ENCODE data around the gene EMC9.
A peak's percentile ranks its signal among the peaks of the same experiment; 100 is the strongest.

EMC9 gene

DNA sequence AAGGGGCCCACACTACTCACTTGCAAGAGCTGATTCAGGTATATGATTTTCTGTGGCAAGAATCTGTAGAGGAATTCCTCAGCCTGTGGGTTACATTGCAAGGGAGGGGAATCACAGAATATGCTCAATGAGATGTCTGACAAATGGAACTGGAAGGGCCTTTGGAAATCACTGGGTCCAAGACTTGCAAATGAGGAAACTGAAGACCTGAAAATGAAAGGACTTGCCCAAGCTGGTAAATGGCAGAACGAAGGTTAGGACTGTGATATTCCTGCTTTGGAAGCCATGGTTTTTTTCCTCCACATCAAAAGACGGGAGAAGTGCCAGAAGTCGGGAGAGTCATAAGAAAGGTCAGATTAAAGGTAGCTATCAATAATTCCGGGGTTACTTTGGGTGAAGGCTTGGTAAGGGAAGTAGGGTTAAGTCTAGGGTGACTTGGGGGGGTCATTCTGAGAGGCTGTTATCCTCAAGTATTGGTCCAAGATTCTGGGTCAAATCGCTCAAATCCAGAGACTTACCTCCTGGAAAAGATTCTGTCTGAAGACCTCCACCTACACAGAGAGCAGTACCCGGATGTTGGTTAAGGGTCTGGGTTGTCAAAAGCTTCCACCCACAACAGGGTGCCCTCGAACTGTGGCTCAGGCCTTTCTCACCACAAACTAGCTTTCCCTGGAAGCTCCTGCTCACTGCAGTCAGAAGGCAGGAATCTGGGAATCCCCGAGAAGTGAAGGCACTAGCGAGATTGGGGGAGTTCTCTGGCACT lies 4.5 kb upstream of the EMC9 start:
- DNase-seq (ENCODE audit: insufficient read length) (no peak), FAIRE-seq (no peak)
- TF ChIP-seq TAF1 (IDR thresholded peaks at IDR 0.05; ENCODE audit: borderline replicate concordance, low read depth, low read length), result no peak
- no peak for TF ChIP-seq POLR2AphosphoS5 (IDR thresholded peaks at IDR 0.05; ENCODE audit: low read depth, low read length)
- TF ChIP-seq POLR2A (IDR thresholded peaks at IDR 0.05; ENCODE audit: low read depth, low read length), result no peak

DNA sequence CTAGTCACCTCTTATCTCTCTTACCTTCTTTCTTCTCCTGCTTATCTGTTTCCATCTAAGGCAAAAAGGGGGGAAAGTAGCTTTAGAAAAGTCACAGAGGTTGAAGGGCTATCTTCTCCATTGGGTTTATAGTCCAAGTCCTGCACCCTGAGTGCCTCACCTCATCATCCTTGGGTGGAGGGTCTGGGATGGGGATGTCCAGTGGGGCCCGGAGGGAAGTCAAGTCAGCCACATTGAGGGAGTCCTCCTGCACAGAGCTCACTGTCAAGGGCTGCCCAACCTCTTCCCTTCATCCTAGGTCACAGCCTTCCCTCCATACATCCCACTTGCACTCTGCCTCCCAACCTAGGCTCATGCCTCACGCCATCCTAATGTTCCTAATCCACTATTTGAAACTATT lies 3.8 kb upstream of the EMC9 start:
- TF ChIP-seq POLR2A (IDR thresholded peaks at IDR 0.05; ENCODE audit: low read depth, low read length) (no peak), TAF1 (IDR thresholded peaks at IDR 0.05; ENCODE audit: borderline replicate concordance, low read depth, low read length) (no peak), POLR2AphosphoS5 (IDR thresholded peaks at IDR 0.05; ENCODE audit: low read depth, low read length) (no peak)
- no peak for DNase-seq (ENCODE audit: insufficient read length)
- no peak for FAIRE-seq

DNA sequence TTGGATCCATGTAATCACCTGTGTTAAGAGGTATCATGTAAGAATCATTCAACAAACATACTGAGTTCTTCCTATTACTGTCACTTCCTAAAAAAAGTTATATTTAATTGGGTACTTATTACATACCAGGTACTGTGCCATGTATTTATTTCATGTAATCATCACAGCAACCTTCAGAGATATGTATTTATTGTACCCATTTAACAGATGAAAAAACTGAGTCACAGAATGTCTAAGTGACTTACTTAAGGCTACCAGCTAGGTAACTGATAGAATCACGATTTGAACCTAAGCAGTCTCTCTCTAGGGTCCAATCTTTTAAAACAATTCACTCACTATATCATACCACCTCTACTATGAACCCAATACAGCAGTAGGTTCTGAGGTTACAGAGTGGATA lies 3.1 kb upstream of the EMC9 start:
- FAIRE-seq (no peak), DNase-seq (ENCODE audit: insufficient read length) (no peak)
- TF ChIP-seq TAF1 (IDR thresholded peaks at IDR 0.05; ENCODE audit: borderline replicate concordance, low read depth, low read length), result no peak
- no peak for TF ChIP-seq POLR2AphosphoS5 (IDR thresholded peaks at IDR 0.05; ENCODE audit: low read depth, low read length)
- TF ChIP-seq POLR2A (IDR thresholded peaks at IDR 0.05; ENCODE audit: low read depth, low read length), result no peak

DNA sequence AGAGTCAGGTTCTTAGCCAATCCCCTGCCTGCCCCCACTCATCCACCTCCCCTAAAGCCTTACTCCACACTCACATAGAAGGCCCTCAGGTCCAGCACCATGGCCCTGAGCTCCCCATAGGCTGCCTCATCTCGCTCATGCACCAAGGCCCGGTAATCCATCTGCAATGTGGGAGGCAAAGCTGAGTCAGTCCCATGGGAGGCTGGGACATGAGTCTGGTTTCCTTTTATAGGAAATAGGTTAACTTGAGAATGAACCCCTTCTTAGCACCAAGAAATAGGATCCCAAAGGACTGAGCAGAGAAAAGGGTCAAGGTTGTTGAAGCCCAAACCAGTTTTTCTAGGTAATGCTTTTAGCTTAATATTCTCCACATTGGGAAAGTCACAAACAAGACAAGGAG lies 2.1 kb upstream of the EMC9 start:
- no peak for TF ChIP-seq POLR2AphosphoS5 (IDR thresholded peaks at IDR 0.05; ENCODE audit: low read depth, low read length)
- no peak for TF ChIP-seq TAF1 (IDR thresholded peaks at IDR 0.05; ENCODE audit: borderline replicate concordance, low read depth, low read length)
- no peak; the same call in 1 of the 2 replicates for TF ChIP-seq POLR2A (IDR thresholded peaks at IDR 0.05; ENCODE audit: low read depth, low read length)
- no peak for FAIRE-seq

DNA sequence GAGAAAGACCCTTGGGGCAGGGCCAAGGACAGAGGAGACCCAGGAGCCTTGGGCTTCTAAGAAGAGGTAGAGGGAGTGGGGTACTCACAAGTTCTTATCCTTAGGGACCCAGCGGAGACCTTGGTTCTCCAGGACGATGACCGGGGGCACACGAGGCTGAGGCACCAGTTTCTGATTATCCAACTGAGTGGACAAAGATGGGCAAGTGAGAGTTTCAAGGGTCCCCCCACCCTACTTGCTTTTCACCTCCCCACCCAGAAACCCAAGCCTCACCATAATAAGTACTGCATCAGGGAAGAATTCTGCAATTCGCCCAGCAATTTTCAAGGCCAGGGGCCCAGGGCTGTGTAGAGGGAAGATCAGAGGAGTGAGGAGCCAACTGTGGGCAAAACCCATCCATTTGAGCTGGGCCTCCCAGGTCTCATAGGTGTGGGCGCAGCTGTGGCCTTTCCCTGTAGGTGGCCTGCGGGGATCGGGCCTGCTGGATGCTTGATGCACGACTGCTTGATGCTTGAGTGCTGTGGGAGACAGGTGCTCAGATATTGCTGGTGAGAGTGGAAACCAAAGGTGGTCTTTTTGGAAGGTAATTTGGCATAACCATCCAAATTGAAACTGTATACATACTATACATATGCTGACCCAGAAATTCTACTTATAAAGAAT lies 2.0 kb downstream of the EMC9 start:
- DNase-seq (ENCODE audit: insufficient read length) (no peak), FAIRE-seq (no peak)
- no peak for TF ChIP-seq TAF1 (IDR thresholded peaks at IDR 0.05; ENCODE audit: borderline replicate concordance, low read depth, low read length)
- peak; percentile 51; the same call in 1 of the 2 replicates for TF ChIP-seq POLR2AphosphoS5 (IDR thresholded peaks at IDR 0.05; ENCODE audit: low read depth, low read length)
- TF ChIP-seq POLR2A (IDR thresholded peaks at IDR 0.05; ENCODE audit: low read depth, low read length), result peak; percentile 32; the same call in 1 of the 2 replicates

More for the DNA sequence above, 2.1 kb upstream of the EMC9 start:
- DNase-seq (ENCODE audit: insufficient read length), result no peak

DNA sequence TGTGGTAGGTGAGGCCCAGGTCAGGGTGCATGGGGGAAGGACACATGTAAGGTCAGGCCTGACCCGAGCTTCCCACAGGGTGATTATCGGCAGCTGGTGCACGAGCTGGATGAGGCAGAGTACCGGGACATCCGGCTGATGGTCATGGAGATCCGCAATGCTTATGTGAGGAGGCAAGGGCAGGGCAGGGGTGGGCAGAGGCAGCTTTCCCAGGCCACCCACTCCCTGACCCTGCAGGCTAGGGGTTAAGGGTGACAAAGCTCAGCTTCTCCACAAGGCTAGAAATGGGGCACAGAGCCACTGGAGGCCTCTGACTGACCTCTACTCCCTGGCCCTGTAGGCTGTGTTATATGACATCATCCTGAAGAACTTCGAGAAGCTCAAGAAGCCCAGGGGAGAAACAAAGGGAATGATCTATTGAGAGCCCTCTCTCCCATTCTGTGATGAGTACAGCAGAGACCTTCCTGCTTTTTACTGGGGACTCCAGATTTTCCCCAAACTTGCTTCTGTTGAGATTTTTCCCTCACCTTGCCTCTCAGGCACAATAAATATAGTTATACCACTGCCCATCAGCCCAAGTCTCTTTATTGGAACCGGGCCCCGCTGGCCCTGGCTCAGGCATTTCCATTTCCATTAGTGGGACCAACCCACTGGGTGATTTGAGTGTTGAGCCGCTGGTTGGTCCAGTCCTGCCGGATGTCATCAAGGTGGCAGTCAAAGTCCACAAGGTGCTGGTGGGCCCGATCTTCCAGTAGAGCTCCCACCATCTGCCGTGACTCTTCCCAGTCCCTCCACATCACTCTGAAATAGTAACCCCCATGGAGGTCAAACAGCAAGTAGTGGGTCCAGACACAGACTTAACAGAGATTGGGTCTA lies 2.8 kb downstream of the EMC9 start:
- no peak for DNase-seq (ENCODE audit: insufficient read length)
- TF ChIP-seq POLR2AphosphoS5 (IDR thresholded peaks at IDR 0.05; ENCODE audit: low read depth, low read length), result no peak
- no peak for TF ChIP-seq TAF1 (IDR thresholded peaks at IDR 0.05; ENCODE audit: borderline replicate concordance, low read depth, low read length)
- no peak for TF ChIP-seq POLR2A (IDR thresholded peaks at IDR 0.05; ENCODE audit: low read depth, low read length)
- FAIRE-seq, result no peak

DNA sequence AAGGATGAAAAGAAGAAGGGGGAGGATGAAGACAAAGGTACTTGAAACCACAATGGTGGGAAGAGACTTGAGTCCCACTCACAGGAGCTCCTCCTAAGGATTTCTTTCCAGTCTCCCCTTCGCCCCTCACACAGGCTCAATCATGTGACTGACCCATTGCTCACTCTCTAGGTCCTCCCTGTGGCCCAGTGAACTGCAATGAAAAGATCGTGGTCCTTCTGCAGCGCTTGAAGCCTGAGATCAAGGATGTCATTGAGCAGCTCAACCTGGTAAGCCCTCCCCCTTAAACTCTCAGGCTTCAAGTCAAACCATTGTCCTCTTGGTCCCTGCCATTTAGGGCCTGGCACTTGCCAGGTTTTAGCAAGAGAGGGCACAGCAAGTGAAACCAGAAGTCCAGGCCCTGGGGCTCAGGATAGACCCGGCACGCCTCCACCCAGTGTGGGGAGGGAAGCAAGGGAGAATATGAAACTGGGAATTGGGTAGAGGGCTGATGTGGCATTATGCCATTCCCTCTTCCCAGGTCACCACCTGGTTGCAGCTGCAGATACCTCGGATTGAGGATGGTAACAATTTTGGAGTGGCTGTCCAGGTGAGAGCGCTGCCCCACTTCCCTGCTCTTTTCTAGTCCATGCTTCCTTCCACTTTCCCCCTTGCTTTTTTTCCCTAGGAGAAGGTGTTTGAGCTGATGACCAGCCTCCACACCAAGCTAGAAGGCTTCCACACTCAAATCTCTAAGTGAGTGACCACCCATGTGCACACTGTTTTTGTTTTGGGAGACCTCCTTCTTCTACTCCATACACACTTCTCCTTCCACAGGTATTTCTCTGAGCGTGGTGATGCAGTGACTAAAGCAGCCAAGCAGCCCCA lies 3.6 kb downstream of the EMC9 start:
- FAIRE-seq (no peak), DNase-seq (ENCODE audit: insufficient read length) (no peak)
- TF ChIP-seq TAF1 (IDR thresholded peaks at IDR 0.05; ENCODE audit: borderline replicate concordance, low read depth, low read length) (no peak), POLR2A (IDR thresholded peaks at IDR 0.05; ENCODE audit: low read depth, low read length) (no peak; the same call in 1 of the 2 replicates), POLR2AphosphoS5 (IDR thresholded peaks at IDR 0.05; ENCODE audit: low read depth, low read length) (peak; percentile 49; the same call in 1 of the 2 replicates)

DNA sequence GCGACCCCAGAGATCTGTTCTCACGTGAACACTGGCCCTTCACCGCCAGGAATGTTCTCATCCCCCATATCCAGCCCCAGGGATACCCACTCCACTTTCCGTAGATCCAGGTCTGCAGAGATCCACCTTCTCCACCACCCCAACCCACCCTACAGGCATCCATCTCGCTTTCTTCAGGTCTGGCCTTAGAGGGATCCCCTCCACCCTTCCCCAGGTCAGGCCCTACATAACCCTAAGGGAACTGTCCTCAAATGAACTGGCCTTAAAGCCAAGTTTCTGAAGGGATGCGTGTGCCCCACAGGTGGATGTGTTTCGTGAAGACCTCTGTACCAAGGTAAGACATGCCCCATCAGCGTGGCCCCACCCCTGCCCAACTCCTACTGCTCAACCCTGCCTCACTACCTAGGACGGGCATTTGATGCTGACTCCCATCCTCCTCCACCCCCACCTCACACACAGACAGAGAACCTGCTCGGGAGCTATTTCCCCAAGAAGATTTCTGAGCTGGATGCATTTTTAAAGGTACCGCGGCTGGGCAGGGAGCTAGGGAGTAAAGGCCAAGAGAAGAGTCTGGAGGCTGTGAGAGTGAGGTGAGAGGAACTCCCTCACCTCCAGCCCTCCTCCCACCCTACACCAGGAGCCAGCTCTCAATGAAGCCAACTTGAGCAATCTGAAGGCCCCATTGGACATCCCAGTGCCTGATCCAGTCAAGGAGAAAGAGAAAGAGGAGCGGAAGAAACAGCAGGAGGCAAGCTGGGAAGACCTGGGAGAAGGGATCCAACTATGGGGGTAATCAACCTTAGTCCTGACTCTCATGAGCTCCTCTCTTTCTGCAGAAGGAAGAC lies 4.5 kb downstream of the EMC9 start:
- no peak for FAIRE-seq
- DNase-seq (ENCODE audit: insufficient read length), result no peak
- TF ChIP-seq POLR2A (IDR thresholded peaks at IDR 0.05; ENCODE audit: low read depth, low read length) (no peak), TAF1 (IDR thresholded peaks at IDR 0.05; ENCODE audit: borderline replicate concordance, low read depth, low read length) (no peak), POLR2AphosphoS5 (IDR thresholded peaks at IDR 0.05; ENCODE audit: low read depth, low read length) (no peak; the same call in 1 of the 2 replicates)

DNA sequence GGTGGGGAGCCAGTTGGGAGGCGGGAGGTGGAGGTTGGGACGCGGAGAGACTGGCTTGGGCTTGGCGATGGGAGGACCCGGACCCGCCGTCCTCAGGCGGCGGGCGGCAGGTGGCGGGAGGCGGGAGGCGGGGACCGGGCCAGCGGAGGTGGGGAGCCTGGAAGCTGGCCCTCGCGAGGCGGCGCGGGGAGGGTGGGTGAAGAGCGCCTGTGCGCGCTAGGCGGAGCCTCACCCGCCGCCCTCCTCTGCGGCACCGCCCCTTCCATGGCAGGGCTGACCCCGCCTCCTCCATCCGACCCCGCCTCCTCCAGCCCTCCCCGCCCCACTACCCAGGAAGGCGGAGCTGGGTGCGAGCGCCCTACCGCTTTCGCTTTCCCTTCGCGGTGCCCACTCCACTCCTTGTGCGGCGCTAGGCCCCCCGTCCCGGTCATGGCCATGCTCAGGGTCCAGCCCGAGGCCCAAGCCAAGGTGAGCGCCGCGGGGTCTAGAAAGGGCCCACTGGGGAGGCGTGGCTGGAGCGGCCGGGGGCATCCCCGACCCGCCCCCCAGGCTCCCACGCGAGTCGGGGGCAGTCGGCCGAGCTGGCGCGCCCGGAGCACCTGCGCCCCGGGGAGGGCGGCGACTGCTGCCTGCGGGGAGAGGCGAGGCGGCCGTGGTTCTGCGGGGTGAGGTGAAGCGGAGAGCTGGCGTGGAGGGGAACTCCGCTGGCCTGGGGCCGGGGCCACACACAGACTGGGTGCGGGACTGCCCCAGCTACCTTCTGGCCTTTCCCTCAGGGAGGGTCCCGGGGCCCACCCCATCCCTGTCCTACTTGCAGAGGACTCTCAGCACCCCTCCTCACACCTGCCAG lies 5.3 kb downstream of the EMC9 start, which contains the start of gene PSME1:
Gene PSME1 (plus strand): TSS at position 361 of the 850 bp plus-strand sequence. CDS start 69 bp downstream, at position 430.
- peak; percentile 68 for TF ChIP-seq POLR2AphosphoS5 (IDR thresholded peaks at IDR 0.05; ENCODE audit: low read depth, low read length)
- TF ChIP-seq TAF1 (IDR thresholded peaks at IDR 0.05; ENCODE audit: borderline replicate concordance, low read depth, low read length), result no peak
- TF ChIP-seq POLR2A (IDR thresholded peaks at IDR 0.05; ENCODE audit: low read depth, low read length), result peak; percentile 78
- peak; percentile 94 for DNase-seq (ENCODE audit: insufficient read length)
- peak; percentile 97 for FAIRE-seq

Measured in GM12892 (cell line).